ENCODE data around the gene VASH1. TPM values are rescaled to one million over a fixed set of nuclear protein-coding genes. Genes with fewer than 3 reads are reported as not detected.

VASH1 gene
- total and polyA plus RNA-seq, 2 of the 13 experiments (the other 11 are each of a cell fraction or from before 2014, with no cell fraction given) = 0.11 to 0.24 TPM

GRCh38 chr14:76784881-76785280 is 23.6 kb downstream of the VASH1 start (continued):
- TF ChIP-seq ZNF646 (CRISPR knock-in tag; IDR thresholded peaks at IDR 0.05) (no peak), ELK4 (CRISPR knock-in tag; IDR thresholded peaks at IDR 0.05; ENCODE audit: borderline replicate concordance) (no peak), PRDM15 (CRISPR knock-in tag; IDR thresholded peaks at IDR 0.05) (peak; percentile 50), U2AF2 (IDR thresholded peaks at IDR 0.05; ENCODE audit: low read depth, low read length) (no peak), ATF7-NPFF (CRISPR knock-in tag; IDR thresholded peaks at IDR 0.05; ENCODE audit: low read depth) (no peak), SOX13 (IDR thresholded peaks at IDR 0.05) (no peak), SOX13 (CRISPR knock-in tag; conservative IDR thresholded peaks at IDR 0.05 in 1 of 2, IDR thresholded peaks at IDR 0.05 in 1 of 2) (no peak), CENPX (CRISPR knock-in tag; IDR thresholded peaks at IDR 0.05) (no peak), CCAR2 (optimal IDR thresholded peaks at IDR 0.05; ENCODE audit: low read depth, low read length) (peak; percentile 75), ZNF329 (CRISPR knock-in tag; IDR thresholded peaks at IDR 0.05; ENCODE audit: low read depth) (no peak), ZFP36L1 (CRISPR knock-in tag; IDR thresholded peaks at IDR 0.05) (no peak), CEBPG (CRISPR knock-in tag; IDR thresholded peaks at IDR 0.05) (no peak), TRIM24 (CRISPR knock-in tag; IDR thresholded peaks at IDR 0.05) (no peak), SIX1 (CRISPR knock-in tag; IDR thresholded peaks at IDR 0.05; ENCODE audit: borderline replicate concordance) (no peak), MEIS2 (CRISPR knock-in tag; IDR thresholded peaks at IDR 0.05) (no peak), ZNF557 (CRISPR knock-in tag; IDR thresholded peaks at IDR 0.05) (no peak), ZNF292 (CRISPR knock-in tag; IDR thresholded peaks at IDR 0.05; ENCODE audit: borderline replicate concordance, low read depth) (no peak), RARG (CRISPR knock-in tag; IDR thresholded peaks at IDR 0.05; ENCODE audit: low read depth) (no peak), KLF13 (CRISPR knock-in tag; IDR thresholded peaks at IDR 0.05) (0 out of 2 replicates have a peak, but pooled peaks have one; percentile 53), ARHGAP35 (CRISPR knock-in tag; IDR thresholded peaks at IDR 0.05; ENCODE audit: borderline replicate concordance) (no peak), ZKSCAN1 (IDR thresholded peaks at IDR 0.05; ENCODE audit: low read length) (peak; percentile 83; the same call in 1 of the 2 replicates)
